ENCODE measurements around the gene HNF4A.

The HNF4A gene

DNA sequence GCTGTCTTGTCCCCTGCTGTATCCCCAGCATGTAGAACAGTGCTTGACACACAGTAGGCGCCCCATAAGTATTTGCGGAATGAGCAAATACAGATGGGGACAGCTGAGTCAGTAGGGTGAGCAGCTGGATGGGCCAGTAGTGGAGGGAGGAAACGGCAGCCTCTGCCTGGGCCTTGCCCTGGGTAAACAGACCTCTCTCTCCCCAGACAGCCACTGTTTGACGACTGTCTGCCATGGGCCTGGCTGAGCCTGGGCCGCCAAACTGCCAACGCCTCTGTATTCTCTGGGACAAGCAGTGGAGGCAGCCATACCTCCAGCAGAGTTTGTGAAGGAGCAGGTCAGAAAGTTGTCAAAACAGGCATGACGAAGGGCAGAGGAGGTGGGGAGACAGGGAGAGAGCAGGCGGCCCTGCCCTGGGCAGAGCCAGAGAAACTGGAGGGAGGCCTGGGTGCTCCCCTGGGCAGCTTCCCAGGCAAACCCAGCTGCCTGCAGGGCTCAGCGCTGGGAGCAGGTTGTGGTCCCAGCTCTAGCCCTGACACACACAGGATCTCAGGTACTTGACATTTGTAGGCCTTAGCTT lies 15.2 kb downstream of the HNF4A start:
- TF ChIP-seq, protein P1, sequence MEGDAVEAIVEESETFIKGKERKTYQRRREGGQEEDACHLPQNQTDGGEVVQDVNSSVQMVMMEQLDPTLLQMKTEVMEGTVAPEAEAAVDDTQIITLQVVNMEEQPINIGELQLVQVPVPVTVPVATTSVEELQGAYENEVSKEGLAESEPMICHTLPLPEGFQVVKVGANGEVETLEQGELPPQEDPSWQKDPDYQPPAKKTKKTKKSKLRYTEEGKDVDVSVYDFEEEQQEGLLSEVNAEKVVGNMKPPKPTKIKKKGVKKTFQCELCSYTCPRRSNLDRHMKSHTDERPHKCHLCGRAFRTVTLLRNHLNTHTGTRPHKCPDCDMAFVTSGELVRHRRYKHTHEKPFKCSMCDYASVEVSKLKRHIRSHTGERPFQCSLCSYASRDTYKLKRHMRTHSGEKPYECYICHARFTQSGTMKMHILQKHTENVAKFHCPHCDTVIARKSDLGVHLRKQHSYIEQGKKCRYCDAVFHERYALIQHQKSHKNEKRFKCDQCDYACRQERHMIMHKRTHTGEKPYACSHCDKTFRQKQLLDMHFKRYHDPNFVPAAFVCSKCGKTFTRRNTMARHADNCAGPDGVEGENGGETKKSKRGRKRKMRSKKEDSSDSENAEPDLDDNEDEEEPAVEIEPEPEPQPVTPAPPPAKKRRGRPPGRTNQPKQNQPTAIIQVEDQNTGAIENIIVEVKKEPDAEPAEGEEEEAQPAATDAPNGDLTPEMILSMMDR (conservative IDR thresholded peaks at IDR 0.05; ENCODE audit: low read length): no peak
- DNase-seq (ENCODE audit: low read depth): no peak
- H3K4me3 ChIP-seq (ENCODE audit: low read length): no peak overlapping the region

DNA sequence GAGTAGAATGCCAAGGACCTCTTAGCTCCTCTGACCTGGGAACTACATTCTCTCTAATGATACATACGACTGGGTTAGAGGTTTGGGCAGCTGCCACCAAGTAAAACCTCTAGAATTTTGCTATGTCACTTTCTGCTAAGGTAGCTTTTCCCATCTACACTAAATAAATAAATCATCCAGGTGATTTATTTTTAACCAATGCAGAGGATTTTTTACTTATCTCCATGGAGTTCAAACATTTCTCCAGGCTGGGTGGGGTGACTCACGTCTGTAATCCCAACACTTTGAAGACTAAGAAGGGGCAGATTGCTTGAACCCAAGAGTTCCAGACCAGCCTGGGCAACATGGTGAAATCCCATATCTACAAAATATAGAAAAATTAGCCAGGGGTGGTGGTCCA lies 27.1 kb downstream of the HNF4A start:
- no peak overlapping the region for H3K4me3 ChIP-seq (ENCODE audit: low read length)
- no peak for DNase-seq (ENCODE audit: low read depth)
- TF ChIP-seq, protein P1 (conservative IDR thresholded peaks at IDR 0.05; ENCODE audit: low read length): no peak

DNA sequence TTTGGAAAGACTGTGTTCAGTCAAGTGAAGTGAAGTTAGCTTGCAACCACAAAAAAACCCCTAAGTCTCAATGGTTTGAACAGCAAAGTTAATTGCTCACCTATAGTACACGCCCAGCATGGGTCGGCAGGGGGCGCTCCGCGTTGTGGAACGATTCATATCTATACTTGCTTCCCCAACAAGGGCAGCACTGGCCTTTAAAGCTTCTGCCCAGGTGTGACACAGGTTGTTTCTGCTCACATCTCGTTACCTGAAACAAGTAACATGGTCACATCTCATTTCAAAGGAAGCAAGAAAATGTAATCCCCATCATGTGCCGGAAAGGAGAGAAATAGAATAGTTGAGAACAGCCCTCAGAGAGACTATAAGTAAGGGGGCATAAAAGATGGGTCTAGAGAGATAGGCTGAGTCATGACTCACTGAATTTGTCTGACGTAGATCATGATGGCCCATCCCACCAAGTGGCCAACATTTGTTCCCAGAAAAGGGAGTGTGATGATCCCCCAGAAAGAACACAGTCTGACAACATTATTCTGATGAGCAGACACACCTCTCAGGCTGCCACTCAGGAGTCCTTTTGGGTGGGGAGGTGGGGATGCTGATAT lies 29.0 kb downstream of the HNF4A start:
- no peak overlapping the region for H3K4me3 ChIP-seq (ENCODE audit: low read length)
- DNase-seq (ENCODE audit: low read depth): peak; percentile 48
- TF ChIP-seq, protein P1 (conservative IDR thresholded peaks at IDR 0.05; ENCODE audit: low read length): peak; percentile 94

DNA sequence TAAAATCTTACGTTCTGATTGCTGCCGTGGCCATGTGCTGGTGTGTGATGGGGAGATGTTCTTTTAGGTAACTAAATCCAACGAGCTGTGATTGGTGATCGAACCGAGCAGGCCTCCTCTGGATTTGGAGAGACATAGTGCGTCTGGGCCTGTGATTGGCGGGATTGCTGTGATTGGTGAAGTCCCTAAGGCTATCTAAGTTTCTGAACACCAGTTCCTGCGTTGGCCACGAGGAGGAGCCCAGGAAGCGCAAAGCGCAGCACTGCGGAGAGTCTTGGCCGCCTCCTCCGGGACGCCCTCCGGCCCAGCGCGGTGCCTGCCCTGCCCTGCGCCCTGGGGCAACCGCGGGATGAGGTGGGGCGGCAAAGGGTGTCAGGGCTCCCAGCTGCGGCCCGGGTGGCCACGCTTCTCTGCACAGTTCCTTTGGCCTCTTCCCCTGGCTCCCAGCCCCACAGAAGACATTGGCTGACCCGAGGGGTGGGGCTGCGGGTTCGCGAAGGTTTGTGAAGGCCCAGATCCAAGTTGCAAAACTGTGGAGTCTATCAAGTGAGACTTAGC lies 33.0 kb downstream of the HNF4A start:
- DNase-seq (ENCODE audit: low read depth): peak; percentile 70
- no peak overlapping the region for H3K4me3 ChIP-seq (ENCODE audit: low read length)
- TF ChIP-seq, protein P1 (conservative IDR thresholded peaks at IDR 0.05; ENCODE audit: low read length): peak; percentile 84

DNA sequence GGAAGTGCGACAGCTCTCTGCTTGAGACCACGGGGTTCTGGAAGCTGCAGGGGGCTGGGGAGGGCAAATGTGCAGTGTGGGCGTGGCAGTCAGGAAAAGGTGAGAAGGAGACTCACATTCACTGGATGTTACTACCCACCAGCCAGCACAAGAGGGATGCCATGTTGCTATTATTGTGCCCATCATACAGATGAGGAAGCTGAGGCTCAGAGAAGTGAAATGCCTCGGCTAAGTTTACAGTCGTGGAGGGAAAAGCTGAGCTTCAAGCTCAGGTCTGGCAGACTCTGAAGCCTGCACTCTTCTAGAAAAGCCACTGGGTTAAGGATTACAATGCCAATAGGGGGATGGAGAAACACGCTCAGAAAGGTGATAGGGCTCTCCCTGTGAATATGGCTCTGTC lies 34.4 kb downstream of the HNF4A start:
- H3K4me3 ChIP-seq (ENCODE audit: low read length): no peak overlapping the region
- TF ChIP-seq, protein P1 (conservative IDR thresholded peaks at IDR 0.05; ENCODE audit: low read length): no peak
- no peak for DNase-seq (ENCODE audit: low read depth)

DNA sequence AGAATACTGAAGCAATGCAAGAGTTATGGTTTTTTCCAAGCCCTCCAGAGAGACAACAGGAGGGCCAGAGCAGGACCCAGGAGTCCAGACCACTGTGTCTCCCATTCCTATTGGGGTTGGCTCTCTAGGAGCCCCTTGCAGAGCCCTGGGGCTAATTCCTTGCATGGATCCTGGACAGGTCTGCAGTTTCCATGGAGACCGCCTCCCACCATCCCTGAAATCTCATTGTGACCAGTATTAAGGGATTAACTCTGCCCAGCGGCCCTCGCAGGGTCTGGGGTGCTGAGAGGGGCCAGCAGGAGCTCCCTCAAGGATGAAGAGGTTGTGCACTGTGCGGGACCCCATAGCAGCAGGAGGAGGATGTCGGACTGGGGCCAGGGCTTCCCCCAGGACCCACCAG lies 34.8 kb downstream of the HNF4A start:
- TF ChIP-seq, protein P1 (conservative IDR thresholded peaks at IDR 0.05; ENCODE audit: low read length): no peak
- H3K4me3 ChIP-seq (ENCODE audit: low read length): no peak overlapping the region
- no peak for DNase-seq (ENCODE audit: low read depth)
